Right atrium auricular region (tissue), 2 donors: ENCODE measurements around the gene NEK11. TPM values are rescaled to one million over a fixed set of nuclear protein-coding genes. Genes with fewer than 3 reads are reported as not detected.

ENCODE experiments used
- DNase-seq: peaks from one replicate; pipeline ENCODE4 v3.0.0-alpha.2; 2019; ENCODE audit warnings: low spot score
- H3K27ac ChIP-seq, 2 donors: fragments of 200-600 bp; sonication (generic); 1 replicate in 1 of 2; 2 replicates in 1 of 2; pipeline ENCODE4 v1.5.1; 2016 to 2019
- H3K27me3 ChIP-seq, 2 donors: fragments of 200-600 bp; sonication (generic); one replicate each; pipeline versions ENCODE4 v1.5.1 to v1.6.0; 2017 to 2019
- H3K36me3 ChIP-seq: fragments of 200-600 bp; sonication (generic); one replicate; pipeline ENCODE4 v1.5.1; 2016
- H3K4me1 ChIP-seq, 2 donors: fragments of 200-600 bp; sonication (generic); one replicate each; pipeline versions ENCODE4 v1.5.1 to v1.6.0; 2017 to 2019
- H3K4me3 ChIP-seq, 2 donors: fragments of 200-600 bp; sonication (generic); 1 replicate in 1 of 2; 2 replicates in 1 of 2; pipeline ENCODE4 v1.5.1; 2017 to 2019; ENCODE audit warnings: mild to moderate bottlenecking in 1 of 2, moderate library complexity in 1 of 2
- H3K9me3 ChIP-seq, 2 donors: fragments of 200-600 bp; sonication (generic); one replicate each; pipeline ENCODE4 v1.5.1; 2019
- total RNA-seq, 2 donors: library from RNA; depleted of rRNA; stranded (reverse); fragments of >200 nt; gene quantifications; one replicate each; pipeline ENCODE4 v1.1.0, GENCODE V29; 2016
- TF ChIP-seq, protein P1 (sequence below), 2 donors: fragments of 200-600 bp; sonication (generic); IDR thresholded peaks; one replicate each; pipeline ENCODE4 v1.5.1; 2019; ENCODE audit warnings: antibody characterized with exemption in 2 of 2

Gene NEK11
- total RNA-seq, 2 donors from 2014 or later: 2.0 to 2.2 TPM

DNA sequence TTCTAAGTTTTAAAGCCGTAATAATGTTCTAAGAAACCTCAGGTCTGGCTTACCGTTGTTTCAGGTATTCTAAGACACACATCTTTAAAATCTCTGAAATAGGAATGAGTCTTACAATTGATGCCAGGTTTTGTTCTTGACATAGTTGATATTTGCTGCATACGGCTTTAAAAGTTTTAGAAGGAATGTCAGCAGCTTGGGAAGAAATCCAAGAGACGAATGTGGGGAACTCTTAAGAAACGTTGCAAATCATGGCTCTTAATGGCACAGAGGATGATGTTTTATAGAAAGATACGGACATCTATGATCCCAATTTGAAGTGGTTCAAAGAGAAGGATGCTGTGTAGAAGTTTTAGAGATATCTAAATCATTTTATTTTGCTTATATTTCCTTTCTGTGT, 366.4 kb downstream of the NEK11 start:
- Histone ChIP-seq H3K36me3 (no peaks in the 10 kb centered on the region), H3K27ac (no peak overlapping the region), H3K27me3 (no peaks in the 10 kb centered on the region), H3K9me3 (no peaks in the 10 kb centered on the region), H3K4me1 (peaks cover 0 to 7% of the 10 kb centered on the region in 2 donors), H3K4me3 (no peak overlapping the region)
- no peak for DNase-seq
- TF ChIP-seq, protein P1, sequence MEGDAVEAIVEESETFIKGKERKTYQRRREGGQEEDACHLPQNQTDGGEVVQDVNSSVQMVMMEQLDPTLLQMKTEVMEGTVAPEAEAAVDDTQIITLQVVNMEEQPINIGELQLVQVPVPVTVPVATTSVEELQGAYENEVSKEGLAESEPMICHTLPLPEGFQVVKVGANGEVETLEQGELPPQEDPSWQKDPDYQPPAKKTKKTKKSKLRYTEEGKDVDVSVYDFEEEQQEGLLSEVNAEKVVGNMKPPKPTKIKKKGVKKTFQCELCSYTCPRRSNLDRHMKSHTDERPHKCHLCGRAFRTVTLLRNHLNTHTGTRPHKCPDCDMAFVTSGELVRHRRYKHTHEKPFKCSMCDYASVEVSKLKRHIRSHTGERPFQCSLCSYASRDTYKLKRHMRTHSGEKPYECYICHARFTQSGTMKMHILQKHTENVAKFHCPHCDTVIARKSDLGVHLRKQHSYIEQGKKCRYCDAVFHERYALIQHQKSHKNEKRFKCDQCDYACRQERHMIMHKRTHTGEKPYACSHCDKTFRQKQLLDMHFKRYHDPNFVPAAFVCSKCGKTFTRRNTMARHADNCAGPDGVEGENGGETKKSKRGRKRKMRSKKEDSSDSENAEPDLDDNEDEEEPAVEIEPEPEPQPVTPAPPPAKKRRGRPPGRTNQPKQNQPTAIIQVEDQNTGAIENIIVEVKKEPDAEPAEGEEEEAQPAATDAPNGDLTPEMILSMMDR (IDR thresholded peaks at IDR 0.05): no peak

DNA sequence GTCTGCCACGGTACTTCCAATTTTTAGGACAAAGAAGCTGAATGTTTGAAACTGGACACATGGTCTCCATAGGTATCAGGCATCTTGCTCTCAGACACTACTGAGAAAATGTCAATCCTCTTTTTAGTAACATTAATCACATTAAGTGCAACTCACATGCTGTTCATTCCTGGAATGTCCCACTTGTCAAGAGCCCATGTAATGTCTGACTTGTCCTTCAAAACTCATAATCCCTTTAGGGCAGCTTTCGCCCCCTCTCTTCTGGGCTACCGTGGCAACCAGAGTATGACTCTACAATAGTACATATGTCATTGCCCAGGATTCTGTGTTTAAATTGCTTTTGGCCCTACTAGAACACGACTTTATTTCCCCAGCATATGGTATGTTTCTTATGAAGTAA, 367.2 kb downstream of the NEK11 start:
- TF ChIP-seq, protein P1 (IDR thresholded peaks at IDR 0.05): no peak
- H3K4me3 ChIP-seq: no peak overlapping the region

DNA sequence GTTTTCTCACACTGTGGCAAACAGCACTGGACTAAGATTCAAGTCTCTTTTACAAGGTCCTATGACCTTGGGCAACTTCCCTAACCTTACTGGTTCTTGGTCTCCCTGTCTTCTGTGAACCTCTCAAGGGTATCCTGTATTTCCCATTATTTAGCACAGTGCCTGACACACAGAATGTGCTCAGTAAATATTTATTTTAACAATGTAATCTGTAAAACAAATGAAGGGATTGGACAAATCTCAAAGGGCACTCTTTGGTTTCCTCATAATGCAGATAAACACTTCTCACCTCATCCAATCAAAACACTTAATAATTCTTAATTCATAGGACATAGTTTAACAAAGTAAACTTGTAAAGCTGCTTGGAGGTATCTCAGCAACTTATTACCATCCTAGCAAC, 367.7 kb downstream of the NEK11 start:
- Histone ChIP-seq H3K27me3 (no peaks in the 10 kb centered on the region), H3K4me3 (no peak overlapping the region), H3K27ac (no peak overlapping the region), H3K9me3 (no peaks in the 10 kb centered on the region), H3K4me1 (peaks cover 0 to 7% of the 10 kb centered on the region in 2 donors), H3K36me3 (no peaks in the 10 kb centered on the region)
- no peak for DNase-seq
- TF ChIP-seq, protein P1 (IDR thresholded peaks at IDR 0.05): no peak

More for the DNA sequence above, 367.2 kb downstream of the NEK11 start:
- Histone ChIP-seq H3K27me3 (no peaks in the 10 kb centered on the region), H3K9me3 (no peaks in the 10 kb centered on the region), H3K27ac (no peak overlapping the region), H3K4me1 (peaks cover 0 to 7% of the 10 kb centered on the region in 2 donors), H3K36me3 (no peaks in the 10 kb centered on the region)
- DNase-seq: no peak

DNA sequence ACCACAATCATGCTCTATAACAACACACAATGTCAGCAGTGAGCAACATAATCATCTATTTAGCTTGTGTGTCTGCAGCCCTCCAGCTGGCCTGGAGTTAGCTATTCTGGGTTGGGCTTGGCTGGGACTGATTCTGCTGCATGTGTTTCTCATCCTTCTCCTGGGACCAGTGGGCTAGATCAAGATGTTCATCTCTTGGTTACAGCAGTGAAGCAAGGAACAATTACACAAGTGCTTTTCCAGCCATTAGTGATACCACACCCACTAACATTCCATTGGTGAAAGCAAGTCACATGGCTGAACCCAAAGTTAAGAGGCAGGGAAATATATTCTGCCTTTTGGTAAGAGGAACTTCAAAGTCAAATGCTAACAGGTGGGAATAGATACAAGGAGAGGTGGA, 369.5 kb downstream of the NEK11 start:
- peaks cover 0 to 7% of the 10 kb centered on the region in 2 donors for H3K4me1 ChIP-seq
- H3K4me3 ChIP-seq: no peak overlapping the region
- H3K36me3 ChIP-seq: no peaks in the 10 kb centered on the region
- no peaks in the 10 kb centered on the region for H3K9me3 ChIP-seq
- H3K27ac ChIP-seq: no peak overlapping the region
- TF ChIP-seq, protein P1 (IDR thresholded peaks at IDR 0.05): no peak
- no peaks in the 10 kb centered on the region for H3K27me3 ChIP-seq
- no peak for DNase-seq

DNA sequence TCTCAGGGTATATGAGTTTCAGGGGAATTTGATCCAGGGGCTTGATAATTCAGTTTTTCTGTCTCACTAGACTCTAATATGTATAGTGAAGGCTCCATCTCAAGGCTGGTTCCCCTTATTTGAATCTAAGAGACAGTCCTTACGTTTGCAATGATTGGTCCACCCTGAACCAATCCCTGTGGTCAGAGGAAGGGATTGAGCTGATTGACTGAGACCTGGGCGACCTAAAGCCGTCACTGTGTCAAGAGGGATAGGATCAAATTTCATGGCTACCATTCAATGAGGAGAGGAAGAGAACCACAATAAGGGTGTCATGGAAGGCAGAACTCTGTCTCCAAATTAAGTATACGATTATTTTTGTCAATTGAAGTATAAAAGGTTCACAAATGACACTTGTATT, 371.2 kb downstream of the NEK11 start:
- no peak overlapping the region for H3K27ac ChIP-seq
- no peaks in the 10 kb centered on the region for H3K9me3 ChIP-seq
- TF ChIP-seq, protein P1 (IDR thresholded peaks at IDR 0.05): no peak
- no peak for DNase-seq
- H3K36me3 ChIP-seq: no peaks in the 10 kb centered on the region
- H3K27me3 ChIP-seq: no peaks in the 10 kb centered on the region
- H3K4me3 ChIP-seq: no peak overlapping the region
- peaks cover 0 to 13% of the 10 kb centered on the region in 2 donors for H3K4me1 ChIP-seq

Other genes with a start within 250 kb of the NEK11 start
- gene ATP2C1, start 132.8 kb upstream of the NEK11 start, total RNA-seq: 10 to 100 TPM; 49.8 to 51.8 TPM
- 1 to 10 TPM; 1.2 to 2.6 TPM for gene ASTE1, start 52 bp upstream of the NEK11 start, total RNA-seq